Measurements from ENCODE around the gene NEDD1. TPM values are rescaled to one million over a fixed set of nuclear protein-coding genes. Genes with fewer than 3 reads are reported as not detected.

NEDD1 gene
- total and polyA plus RNA-seq, 4 donors, result 4.9 to 34.1 (median 10.3) TPM

GRCh38 chr12:96979532-96979931 lies 72.5 kb downstream of the NEDD1 start:
- Histone ChIP-seq H3K36me3 (ENCODE audit: control insufficient read depth in 4 of 4, insufficient read depth in 4 of 4, low read length in 4 of 4) (no peaks in the 10 kb centered on the region), H3K9me3 (ENCODE audit: control insufficient read depth in 4 of 4, insufficient read depth in 3 of 4, low read length in 3 of 4) (no peaks in the 10 kb centered on the region), H3K27ac (ENCODE audit: low read depth in 1 of 2, low read length in 1 of 2) (no peak overlapping the region), H3K4me1 (ENCODE audit: control insufficient read depth in 5 of 5, insufficient read depth in 5 of 5, low read length in 5 of 5) (peaks cover 0 to 7% (median 0%) of the 10 kb centered on the region in 5 donors), H3K9ac (ENCODE audit: insufficient read depth in 1 of 2, low read length in 2 of 2) (no peak overlapping the region), H3K4me3 (no peak overlapping the region), H3K27me3 (ENCODE audit: control insufficient read depth in 3 of 3, insufficient read depth in 3 of 3, low read length in 2 of 3) (no peaks in the 10 kb centered on the region)
- DNase-seq (no peak), ATAC-seq (ENCODE audit: insufficient read depth, low FRiP score) (no peak)
- no peak for TF ChIP-seq CTCF (IDR thresholded peaks at IDR 0.05; ENCODE audit: control extremely low read depth, extremely low read depth)
- 89 to 97% methylated on average over 3 of the region's 3 CpGs for WGBS, 2 donors

- DNase-seq (peak; percentile 23 to 31 (median 24)), ATAC-seq (ENCODE audit: insufficient read depth, low FRiP score) (peak; percentile 70)
- no peak overlapping the region for H3K4me3 ChIP-seq
- H3K4me1 ChIP-seq (ENCODE audit: control insufficient read depth in 5 of 5, insufficient read depth in 5 of 5, low read length in 5 of 5), result peaks cover 0 to 11% (median 0%) of the 10 kb centered on the region in 5 donors
- no peak for TF ChIP-seq CTCF (IDR thresholded peaks at IDR 0.05; ENCODE audit: control extremely low read depth, extremely low read depth)
- H3K27ac ChIP-seq (ENCODE audit: low read depth in 1 of 2, low read length in 1 of 2), result no peak overlapping the region
- WGBS, 2 donors, result 49 to 78% methylated on average over 6 of the region's 6 CpGs
- H3K36me3 ChIP-seq (ENCODE audit: control insufficient read depth in 4 of 4, insufficient read depth in 4 of 4, low read length in 4 of 4), result no peaks in the 10 kb centered on the region
- H3K9ac ChIP-seq (ENCODE audit: insufficient read depth in 1 of 2, low read length in 2 of 2), result no peak overlapping the region
- peaks cover 0 to 7% (median 0%) of the 10 kb centered on the region in 3 donors for H3K27me3 ChIP-seq (ENCODE audit: control insufficient read depth in 3 of 3, insufficient read depth in 3 of 3, low read length in 2 of 3)
- H3K9me3 ChIP-seq (ENCODE audit: control insufficient read depth in 4 of 4, insufficient read depth in 3 of 4, low read length in 3 of 4), result no peaks in the 10 kb centered on the region
Measured at GRCh38 chr12:96980991-96981414, 73.9 kb downstream of the NEDD1 start.

GRCh38 chr12:96981911-96982310 lies 74.9 kb downstream of the NEDD1 start:
- Histone ChIP-seq H3K4me3 (no peak overlapping the region), H3K27ac (ENCODE audit: low read depth in 1 of 2, low read length in 1 of 2) (no peak overlapping the region), H3K27me3 (ENCODE audit: control insufficient read depth in 3 of 3, insufficient read depth in 3 of 3, low read length in 2 of 3) (peaks cover 0 to 8% (median 2%) of the 10 kb centered on the region in 3 donors), H3K4me1 (ENCODE audit: control insufficient read depth in 5 of 5, insufficient read depth in 5 of 5, low read length in 5 of 5) (peaks cover 0 to 13% (median 0%) of the 10 kb centered on the region in 5 donors), H3K36me3 (ENCODE audit: control insufficient read depth in 4 of 4, insufficient read depth in 4 of 4, low read length in 4 of 4) (no peaks in the 10 kb centered on the region), H3K9me3 (ENCODE audit: control insufficient read depth in 4 of 4, insufficient read depth in 3 of 4, low read length in 3 of 4) (no peaks in the 10 kb centered on the region), H3K9ac (ENCODE audit: insufficient read depth in 1 of 2, low read length in 2 of 2) (no peak overlapping the region)
- DNase-seq (no peak), ATAC-seq (ENCODE audit: insufficient read depth, low FRiP score) (no peak)
- 71 to 83% methylated on average over 4 of the region's 4 CpGs for WGBS, 2 donors
- no peak for TF ChIP-seq CTCF (IDR thresholded peaks at IDR 0.05; ENCODE audit: control extremely low read depth, extremely low read depth)

GRCh38 chr12:96982671-96983070 lies 75.6 kb downstream of the NEDD1 start:
- no peak overlapping the region for H3K4me3 ChIP-seq
- no peak overlapping the region for H3K27ac ChIP-seq (ENCODE audit: low read depth in 1 of 2, low read length in 1 of 2)
- no peaks in the 10 kb centered on the region for H3K36me3 ChIP-seq (ENCODE audit: control insufficient read depth in 4 of 4, insufficient read depth in 4 of 4, low read length in 4 of 4)
- DNase-seq (no peak), ATAC-seq (ENCODE audit: insufficient read depth, low FRiP score) (no peak)
- no peak overlapping the region for H3K9ac ChIP-seq (ENCODE audit: insufficient read depth in 1 of 2, low read length in 2 of 2)
- 80 to 87% methylated on average over 4 of the region's 4 CpGs for WGBS, 2 donors
- peaks cover 0 to 8% (median 2%) of the 10 kb centered on the region in 3 donors for H3K27me3 ChIP-seq (ENCODE audit: control insufficient read depth in 3 of 3, insufficient read depth in 3 of 3, low read length in 2 of 3)
- TF ChIP-seq CTCF (IDR thresholded peaks at IDR 0.05; ENCODE audit: control extremely low read depth, extremely low read depth), result no peak
- peaks cover 0 to 13% (median 0%) of the 10 kb centered on the region in 5 donors for H3K4me1 ChIP-seq (ENCODE audit: control insufficient read depth in 5 of 5, insufficient read depth in 5 of 5, low read length in 5 of 5)
- no peaks in the 10 kb centered on the region for H3K9me3 ChIP-seq (ENCODE audit: control insufficient read depth in 4 of 4, insufficient read depth in 3 of 4, low read length in 3 of 4)

Measured in lung (tissue), 12 donors.